GM04503 (cell line): ENCODE results near the gene CHIA.

ENCODE experiments used
- DNase-seq: peaks from one replicate; pipeline ENCODE4 v3.0.0-alpha.2; 2012; ENCODE audit warnings: low read depth

The CHIA gene

GRCh38 chr1:111366256-111366655, 75.6 kb downstream of the CHIA start:
- no peak for DNase-seq

GRCh38 chr1:111369177-111369576, 78.5 kb downstream of the CHIA start:
- DNase-seq: no peak

GRCh38 chr1:111369645-111370044, 79.0 kb downstream of the CHIA start:
- DNase-seq: no peak
